HepG2 (cell line): Measurements from ENCODE around the gene COX4I1.

Experiments
- ATF2 ChIP-seq: sonication (generic); formaldehyde crosslinking; IDR thresholded peaks from 2 replicates; pipeline ENCODE4 v1.4.0; 2020; ENCODE audit warnings: missing genetic modification reagents
- ATM ChIP-seq: fragments of 450-650 bp; IDR thresholded peaks from 2 replicates; pipeline ENCODE4 v1.7.1; 2017; ENCODE audit warnings: mild to moderate bottlenecking, borderline replicate concordance
- BRF2 ChIP-seq: sonication (generic); formaldehyde crosslinking; IDR thresholded peaks from 2 replicates; pipeline ENCODE4 v1.8.1; 2022; ENCODE audit warnings: mild to moderate bottlenecking, missing genetic modification reagents
- CEBPB ChIP-seq: IDR thresholded peaks from 2 replicates; pipeline ENCODE4 v1.6.1; 2011; ENCODE audit warnings: low read depth, low read length, improper control_type of control experiment, borderline replicate concordance
- CTCF ChIP-seq: sonication (generic); formaldehyde crosslinking; IDR thresholded peaks from 2 replicates; pipeline ENCODE4 v1.5.0; 2020; ENCODE audit warnings: mild to moderate bottlenecking, missing genetic modification reagents, moderate library complexity
- EZH2 ChIP-seq: conservative IDR thresholded peaks from 2 replicates; pipeline ENCODE4 v1.6.1; 2012; ENCODE audit warnings: mild to moderate bottlenecking, low read depth, low read length, moderate library complexity
- FOXK1 ChIP-seq: sonication (generic); formaldehyde crosslinking; IDR thresholded peaks from 2 replicates; pipeline ENCODE4 v1.4.0; 2020; ENCODE audit warnings: low read depth, missing genetic modification reagents, borderline replicate concordance
- HMGXB4 ChIP-seq, 2 experiments: sonication (generic) in 1 of 2; formaldehyde crosslinking in 1 of 2; IDR thresholded peaks; 2 replicates each; pipeline versions ENCODE4 v1.4.0 to v1.6.1; 2018 to 2020; ENCODE audit warnings: missing genetic modification reagents in 2 of 2, borderline replicate concordance in 1 of 2, low read depth in 1 of 2, mild to moderate bottlenecking in 1 of 2, missing biosample characterization in 1 of 2
- IRF2 ChIP-seq: IDR thresholded peaks from 2 replicates; pipeline ENCODE4 v1.6.1; 2018; ENCODE audit warnings: missing genetic modification reagents, missing compliant biosample characterization
- NFRKB ChIP-seq: fragments of 450-650 bp; IDR thresholded peaks from 2 replicates; pipeline ENCODE4 v1.6.1; 2017
- RAD21 ChIP-seq: fragments of 450-650 bp; formaldehyde crosslinking; IDR thresholded peaks from 2 replicates; pipeline ENCODE4 v1.5.0; 2020; ENCODE audit warnings: mild to moderate bottlenecking
- TARDBP ChIP-seq: sonication (generic); formaldehyde crosslinking; IDR thresholded peaks from 2 replicates; pipeline ENCODE4 v1.8.0; 2022; ENCODE audit warnings: mild to moderate bottlenecking, missing genetic modification reagents
- ZNF792 ChIP-seq: IDR thresholded peaks from 2 replicates; pipeline ENCODE4 v1.6.1; 2016

- no peak for TF ChIP-seq RAD21 (CRISPR knock-in tag)
- TF ChIP-seq CTCF (CRISPR knock-in tag), result no peak
- TF ChIP-seq HMGXB4 (CRISPR knock-in tag; IDR thresholded peaks at IDR 0.05; ENCODE audit: borderline replicate concordance in 1 of 2, low read depth in 1 of 2), result no peak
- TF ChIP-seq CEBPB, result no peak
- no peak for TF ChIP-seq EZH2
- no peak for TF ChIP-seq NFRKB
- TF ChIP-seq ATF2, result no peak
- TF ChIP-seq ATM, result no peak
- no peak for TF ChIP-seq FOXK1 (CRISPR knock-in tag)
- no peak for TF ChIP-seq TARDBP (CRISPR knock-in tag)
- TF ChIP-seq BRF2 (CRISPR knock-in tag), result no peak
- no peak for TF ChIP-seq ZNF792 (CRISPR knock-in tag)
- TF ChIP-seq IRF2 (CRISPR knock-in tag), result no peak
Observed at GRCh38 chr16:85773044-85773443, 26.5 kb upstream of the COX4I1 start.
